COR-L47 (cell line): ENCODE results near the gene SH2D6.
A peak's percentile ranks its signal among the peaks of the same experiment; 100 is the strongest.
"Not testable (repeated sequence)": the region's sequence is repeated elsewhere in the genome, so short reads cannot be mapped to it uniquely, and the experiment has no call there.

Experiments used
- DNase-seq: peaks from one replicate; lab custom pipeline; 2025; lab: John Stamatoyannopoulos, UW

SH2D6 gene

GRCh38 chr2:85418132-85419008 is at the start of gene SH2D6:
Gene SH2D6 (plus strand): TSS chr2:85418714. CDS start chr2:85429466, 10,752 bp downstream.
- peak; percentile 81 for DNase-seq

- DNase-seq: no peak
Observed at GRCh38 chr2:85368921-85369320, 49.6 kb upstream of the SH2D6 start.

DNA sequence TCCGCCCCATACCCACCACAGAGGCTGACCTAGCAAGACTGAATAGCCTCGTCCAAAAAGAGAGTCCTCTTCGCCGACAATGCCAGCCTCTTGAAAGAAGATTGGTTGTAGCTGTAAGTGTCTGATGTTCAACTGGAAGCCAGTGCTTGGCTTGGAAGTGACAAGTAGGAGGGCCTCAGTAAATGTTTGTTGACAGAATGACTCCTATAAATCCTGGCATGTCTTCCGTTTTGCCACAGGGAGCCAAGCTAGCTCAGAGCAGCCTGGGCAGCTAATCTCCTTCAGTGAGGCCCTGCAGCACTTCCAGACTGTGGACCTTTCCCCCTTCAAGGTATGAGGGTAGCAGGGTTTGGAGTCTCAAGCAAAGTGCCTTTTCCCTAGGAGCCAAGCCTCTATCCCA is 49.0 kb upstream of the SH2D6 start:
- DNase-seq: no peak

GRCh38 chr2:85371045-85371444 is 47.5 kb upstream of the SH2D6 start:
- no peak for DNase-seq

DNA sequence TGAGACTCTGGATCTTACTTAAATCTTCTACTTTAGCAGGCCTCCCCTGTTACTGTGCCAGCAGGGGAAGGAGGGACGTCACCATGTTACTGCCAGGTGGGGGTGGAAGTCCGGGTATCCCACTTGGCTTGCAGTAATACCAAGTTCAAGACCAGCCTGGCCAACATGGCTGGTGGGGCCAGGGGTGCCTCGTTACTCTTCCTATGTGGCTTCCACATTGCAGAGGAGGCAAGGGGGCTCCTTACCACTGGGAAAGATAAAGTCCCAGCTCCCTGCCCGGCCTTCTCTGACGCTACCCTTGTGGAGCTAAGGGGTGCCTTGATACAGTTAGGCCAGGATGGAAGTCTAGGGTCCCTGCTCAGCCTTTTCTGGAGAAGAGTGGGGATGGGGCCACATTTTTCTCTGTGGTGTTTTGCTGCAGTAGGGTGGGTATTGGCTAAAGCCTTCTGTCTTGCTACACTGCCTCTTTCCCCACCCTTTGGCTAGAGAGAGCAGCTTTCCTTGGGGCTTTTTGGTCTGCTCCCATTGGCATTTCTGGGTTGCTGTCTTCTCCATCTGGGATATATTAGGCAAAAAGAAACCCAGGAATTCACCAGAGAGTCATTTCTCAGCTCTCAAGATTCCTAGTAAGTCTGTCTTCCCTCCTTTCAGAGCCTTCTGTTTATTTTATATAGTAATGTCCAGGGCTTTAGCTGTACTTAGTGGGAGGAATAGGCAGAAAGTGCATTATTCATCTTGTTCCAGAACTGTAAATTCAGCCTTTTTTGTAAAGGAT is 42.0 kb upstream of the SH2D6 start:
- DNase-seq: no peak

DNA sequence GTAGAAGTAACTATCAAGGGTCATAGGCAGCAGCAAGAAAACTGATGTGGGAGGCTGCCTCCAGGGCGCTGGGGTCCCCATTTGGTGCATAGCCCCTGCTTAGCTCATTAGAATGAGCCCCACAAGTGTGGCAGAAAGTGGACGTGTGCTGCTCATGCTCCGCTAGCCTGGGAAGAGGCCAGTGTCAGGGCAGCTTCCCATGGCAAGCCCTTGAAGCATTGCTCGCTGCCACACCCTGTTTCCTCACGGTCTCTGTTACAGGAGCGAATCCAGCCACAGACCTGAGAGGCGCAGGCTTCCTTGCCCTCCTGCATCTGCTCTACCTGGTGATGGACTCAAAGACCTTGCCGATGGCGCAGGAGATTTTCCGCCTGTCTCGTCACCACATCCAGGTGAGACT is 41.4 kb upstream of the SH2D6 start:
- no peak for DNase-seq

- no peak for DNase-seq
Observed at GRCh38 chr2:85378257-85378656, 40.3 kb upstream of the SH2D6 start.

GRCh38 chr2:85380048-85380447 is 38.5 kb upstream of the SH2D6 start:
- no peak for DNase-seq

- not testable (repeated sequence) for DNase-seq
Observed at GRCh38 chr2:85383151-85383550, 35.4 kb upstream of the SH2D6 start.

DNA sequence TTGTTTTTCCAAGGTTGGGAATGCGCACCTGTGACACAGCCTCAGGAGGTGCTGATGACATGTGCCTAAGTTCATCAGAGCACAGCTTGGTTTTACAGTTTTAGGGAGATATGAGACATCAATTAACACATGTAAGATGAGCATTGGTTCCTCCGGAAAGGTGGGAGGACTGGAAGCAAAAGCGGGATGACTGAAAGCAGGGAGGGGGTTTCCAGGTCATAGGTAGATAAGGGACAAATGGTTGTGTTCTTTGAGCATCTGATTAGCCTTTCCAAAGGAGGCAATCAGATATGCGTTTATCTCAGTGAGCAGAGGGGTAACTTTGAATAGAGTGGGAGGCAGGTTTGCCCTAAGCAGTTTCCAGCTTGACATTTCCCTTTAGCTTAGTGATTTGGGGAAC is 34.7 kb upstream of the SH2D6 start:
- no peak for DNase-seq

- no peak for DNase-seq
Observed at GRCh38 chr2:85385746-85386145, 32.8 kb upstream of the SH2D6 start.

- no peak for DNase-seq
Observed at GRCh38 chr2:85387754-85388153, 30.8 kb upstream of the SH2D6 start.

DNA sequence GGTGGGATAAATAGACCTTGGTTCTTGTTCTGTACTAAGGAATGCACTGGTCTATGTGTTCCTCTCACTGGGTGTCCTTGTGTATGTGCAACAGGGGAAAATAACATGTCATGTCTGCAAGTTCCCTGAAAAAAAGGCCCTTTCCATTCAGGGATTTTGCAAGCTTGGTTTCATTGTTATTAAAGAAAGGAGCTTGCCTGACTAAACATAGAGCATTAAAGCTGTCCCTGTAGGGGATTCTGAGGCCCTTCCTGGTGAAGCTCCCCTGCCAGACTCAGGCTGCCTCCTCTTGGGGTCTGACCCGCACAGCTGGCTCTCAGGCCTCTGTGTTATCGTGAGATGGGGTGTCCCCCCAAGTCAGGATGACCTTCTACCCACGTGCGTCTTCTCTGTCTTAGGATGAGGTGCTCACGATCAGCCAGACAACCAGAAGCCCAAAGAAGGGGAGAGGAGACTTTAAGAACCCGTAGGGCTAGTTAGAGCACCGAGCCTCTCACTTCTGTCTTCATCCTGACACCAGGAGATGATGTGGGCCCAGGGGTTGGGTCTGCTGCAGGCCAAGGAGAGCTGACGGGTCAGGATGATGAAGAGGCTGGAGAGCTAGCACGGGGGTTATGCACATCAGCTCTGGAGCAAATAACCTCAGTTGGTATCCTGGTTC is 29.5 kb upstream of the SH2D6 start:
- DNase-seq: no peak

GRCh38 chr2:85390941-85391669 is 27.4 kb upstream of the SH2D6 start:
- DNase-seq: no peak

- DNase-seq: no peak
Observed at GRCh38 chr2:85393836-85394235, 24.7 kb upstream of the SH2D6 start.

DNA sequence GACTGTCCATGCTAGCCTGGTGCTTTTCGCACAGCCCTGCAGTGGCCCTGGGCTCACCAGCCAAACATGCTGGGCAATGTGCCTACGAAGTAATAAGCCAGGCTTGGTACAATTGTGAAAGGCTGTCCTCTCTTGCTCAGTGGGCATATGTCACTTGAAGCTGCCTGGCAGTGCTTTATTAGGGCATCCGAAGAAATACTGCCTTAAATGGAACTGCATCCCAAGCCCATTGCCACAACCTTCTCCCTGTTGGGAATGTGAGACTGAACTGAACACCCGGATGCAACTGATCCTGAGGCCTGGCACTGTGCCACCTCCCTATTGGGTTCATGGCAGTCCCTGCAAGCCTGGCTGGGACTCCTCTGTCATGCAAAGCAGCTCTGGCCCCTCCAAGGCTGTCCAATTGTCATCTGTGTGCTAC is 24.2 kb upstream of the SH2D6 start:
- peak; percentile 85 for DNase-seq

GRCh38 chr2:85394976-85395375 is 23.5 kb upstream of the SH2D6 start:
- no peak for DNase-seq

- no peak for DNase-seq
Observed at GRCh38 chr2:85395912-85396475, 22.5 kb upstream of the SH2D6 start.

- no peak for DNase-seq
Observed at GRCh38 chr2:85396531-85397470, 21.7 kb upstream of the SH2D6 start.

DNA sequence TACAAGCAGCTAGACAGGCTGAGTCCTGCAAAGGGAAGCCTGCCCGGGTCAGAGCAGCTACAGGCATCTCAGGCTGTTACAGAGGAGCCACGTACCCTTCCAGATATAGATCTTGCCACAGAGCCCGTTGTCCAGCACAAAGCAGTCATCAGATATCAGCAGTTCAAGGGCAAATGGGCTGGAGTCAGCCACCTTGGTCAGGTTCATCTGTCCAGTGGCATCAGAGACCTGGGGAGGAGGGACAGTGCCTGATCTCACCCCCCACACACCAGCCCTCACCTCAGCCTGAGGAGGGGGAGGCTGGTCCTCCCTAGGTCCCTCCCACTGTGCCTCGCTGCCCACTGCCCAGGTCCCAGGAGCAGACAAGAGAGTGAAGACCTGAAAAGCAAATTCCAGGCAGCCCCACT is 20.6 kb upstream of the SH2D6 start:
- no peak for DNase-seq
